Measurements from ENCODE around the gene UBA52. TPM values are rescaled to one million over a fixed set of nuclear protein-coding genes. Genes with fewer than 3 reads are reported as not detected.

UBA52 gene
- total and polyA plus RNA-seq, 2 of the 13 experiments (the other 11 are each of a cell fraction or from before 2014, with no cell fraction given) = 959 to 1,782 TPM

DNA sequence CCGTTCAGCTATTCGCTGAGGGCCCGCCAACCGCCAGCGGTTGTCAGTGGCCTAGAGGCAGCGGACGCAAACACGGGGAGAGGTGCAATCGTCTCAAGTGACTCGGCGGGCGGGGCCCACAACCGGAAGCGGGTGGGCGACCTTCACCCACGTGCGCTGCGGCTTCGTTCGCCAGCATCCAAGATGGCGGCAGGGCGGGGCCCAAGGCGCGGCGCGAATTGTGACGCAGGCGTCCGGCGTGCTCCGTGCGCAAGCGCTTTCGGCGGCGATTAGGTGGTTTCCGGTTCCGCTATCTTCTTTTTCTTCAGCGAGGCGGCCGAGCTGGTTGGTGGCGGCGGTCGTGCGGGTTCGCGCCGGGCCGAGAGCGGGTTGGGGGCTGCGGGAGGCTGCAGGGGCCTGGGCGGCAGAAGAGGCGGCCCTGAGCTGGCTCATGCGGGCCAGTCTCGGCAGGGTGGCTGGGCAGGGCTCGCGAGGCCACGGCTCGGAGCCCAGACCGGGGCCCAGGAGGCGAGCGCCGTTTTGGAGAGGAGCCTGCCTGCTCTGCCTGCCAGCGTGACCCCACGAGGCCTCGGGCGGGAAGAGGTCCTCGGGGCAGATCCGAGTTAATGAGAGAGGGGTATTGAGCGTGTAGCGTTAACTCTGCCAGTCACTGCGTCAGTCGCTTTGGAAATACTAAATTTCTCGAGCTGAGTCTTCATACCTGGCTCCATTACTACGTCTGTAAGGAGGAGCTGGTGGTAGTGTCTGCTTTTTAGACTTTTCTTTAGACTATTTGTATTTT is at the start of gene UBA52 (continued):
- TF ChIP-seq, protein P1, sequence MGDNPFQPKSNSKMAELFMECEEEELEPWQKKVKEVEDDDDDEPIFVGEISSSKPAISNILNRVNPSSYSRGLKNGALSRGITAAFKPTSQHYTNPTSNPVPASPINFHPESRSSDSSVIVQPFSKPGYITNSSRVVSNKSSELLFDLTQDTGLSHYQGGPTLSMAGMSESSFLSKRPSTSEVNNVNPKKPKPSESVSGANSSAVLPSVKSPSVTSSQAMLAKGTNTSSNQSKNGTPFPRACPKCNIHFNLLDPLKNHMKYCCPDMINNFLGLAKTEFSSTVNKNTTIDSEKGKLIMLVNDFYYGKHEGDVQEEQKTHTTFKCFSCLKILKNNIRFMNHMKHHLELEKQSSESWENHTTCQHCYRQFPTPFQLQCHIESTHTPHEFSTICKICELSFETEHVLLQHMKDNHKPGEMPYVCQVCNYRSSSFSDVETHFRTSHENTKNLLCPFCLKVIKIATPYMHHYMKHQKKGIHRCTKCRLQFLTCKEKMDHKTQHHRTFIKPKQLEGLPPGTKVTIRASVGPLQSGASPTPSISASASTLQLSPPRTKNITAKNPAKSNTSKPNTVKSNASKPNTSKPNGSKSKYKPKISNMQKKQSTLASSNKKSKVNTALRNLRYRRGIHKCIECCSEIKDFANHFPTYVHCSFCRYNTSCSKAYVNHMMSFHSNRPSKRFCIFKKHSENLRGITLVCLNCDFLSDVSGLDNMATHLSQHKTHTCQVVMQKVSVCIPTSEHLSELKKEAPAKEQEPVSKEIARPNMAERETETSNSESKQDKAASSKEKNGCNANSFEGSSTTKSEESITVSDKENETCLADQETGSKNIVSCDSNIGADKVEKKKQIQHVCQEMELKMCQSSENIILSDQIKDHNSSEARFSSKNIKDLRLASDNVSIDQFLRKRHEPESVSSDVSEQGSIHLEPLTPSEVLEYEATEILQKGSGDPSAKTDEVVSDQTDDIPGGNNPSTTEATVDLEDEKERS (CRISPR knock-in tag; IDR thresholded peaks at IDR 0.05) = 0 out of 2 replicates have a peak, but pooled peaks have one; percentile 14
- TF ChIP-seq ZNF138 (CRISPR knock-in tag; IDR thresholded peaks at IDR 0.05; ENCODE audit: low read depth) (0 out of 2 replicates have a peak, but pooled peaks have one; percentile 78), NRL (CRISPR knock-in tag; IDR thresholded peaks at IDR 0.05; ENCODE audit: borderline replicate concordance) (peak; percentile 59; the same call in 1 of the 2 replicates), CBX5 (CRISPR knock-in tag; IDR thresholded peaks at IDR 0.05; ENCODE audit: borderline replicate concordance) (peak; percentile 97; the same call in 1 of the 2 replicates), ZNF530 (CRISPR knock-in tag; IDR thresholded peaks at IDR 0.05; ENCODE audit: low read depth) (no peak), LCORL (IDR thresholded peaks at IDR 0.05) (no peak), LCORL (CRISPR knock-in tag; IDR thresholded peaks at IDR 0.05) (peak; percentile 79), RAD21 (CRISPR knock-in tag; IDR thresholded peaks at IDR 0.05) (peak; percentile 47), RNF2 (conservative IDR thresholded peaks at IDR 0.05; ENCODE audit: low read depth) (no peak), STAT5B (CRISPR knock-in tag; IDR thresholded peaks at IDR 0.05) (peak; percentile 19; the same call in 1 of the 2 replicates), MED13 (CRISPR knock-in tag; IDR thresholded peaks at IDR 0.05) (peak; percentile 66; the same call in 1 of the 2 replicates), MAF1 (CRISPR knock-in tag; IDR thresholded peaks at IDR 0.05; ENCODE audit: borderline replicate concordance) (0 out of 2 replicates have a peak, but pooled peaks have one; percentile 32), SRSF4 (IDR thresholded peaks at IDR 0.05; ENCODE audit: low read depth, low read length, poor library complexity, severe bottlenecking) (peak; percentile 53), SMC3 (IDR thresholded peaks at IDR 0.05; ENCODE audit: low read length) (no peak)
- TF ChIP-seq, protein P2, sequence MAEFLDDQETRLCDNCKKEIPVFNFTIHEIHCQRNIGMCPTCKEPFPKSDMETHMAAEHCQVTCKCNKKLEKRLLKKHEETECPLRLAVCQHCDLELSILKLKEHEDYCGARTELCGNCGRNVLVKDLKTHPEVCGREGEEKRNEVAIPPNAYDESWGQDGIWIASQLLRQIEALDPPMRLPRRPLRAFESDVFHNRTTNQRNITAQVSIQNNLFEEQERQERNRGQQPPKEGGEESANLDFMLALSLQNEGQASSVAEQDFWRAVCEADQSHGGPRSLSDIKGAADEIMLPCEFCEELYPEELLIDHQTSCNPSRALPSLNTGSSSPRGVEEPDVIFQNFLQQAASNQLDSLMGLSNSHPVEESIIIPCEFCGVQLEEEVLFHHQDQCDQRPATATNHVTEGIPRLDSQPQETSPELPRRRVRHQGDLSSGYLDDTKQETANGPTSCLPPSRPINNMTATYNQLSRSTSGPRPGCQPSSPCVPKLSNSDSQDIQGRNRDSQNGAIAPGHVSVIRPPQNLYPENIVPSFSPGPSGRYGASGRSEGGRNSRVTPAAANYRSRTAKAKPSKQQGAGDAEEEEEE (CRISPR knock-in tag; IDR thresholded peaks at IDR 0.05; ENCODE audit: borderline replicate concordance) = no peak
- TF ChIP-seq, protein P3, sequence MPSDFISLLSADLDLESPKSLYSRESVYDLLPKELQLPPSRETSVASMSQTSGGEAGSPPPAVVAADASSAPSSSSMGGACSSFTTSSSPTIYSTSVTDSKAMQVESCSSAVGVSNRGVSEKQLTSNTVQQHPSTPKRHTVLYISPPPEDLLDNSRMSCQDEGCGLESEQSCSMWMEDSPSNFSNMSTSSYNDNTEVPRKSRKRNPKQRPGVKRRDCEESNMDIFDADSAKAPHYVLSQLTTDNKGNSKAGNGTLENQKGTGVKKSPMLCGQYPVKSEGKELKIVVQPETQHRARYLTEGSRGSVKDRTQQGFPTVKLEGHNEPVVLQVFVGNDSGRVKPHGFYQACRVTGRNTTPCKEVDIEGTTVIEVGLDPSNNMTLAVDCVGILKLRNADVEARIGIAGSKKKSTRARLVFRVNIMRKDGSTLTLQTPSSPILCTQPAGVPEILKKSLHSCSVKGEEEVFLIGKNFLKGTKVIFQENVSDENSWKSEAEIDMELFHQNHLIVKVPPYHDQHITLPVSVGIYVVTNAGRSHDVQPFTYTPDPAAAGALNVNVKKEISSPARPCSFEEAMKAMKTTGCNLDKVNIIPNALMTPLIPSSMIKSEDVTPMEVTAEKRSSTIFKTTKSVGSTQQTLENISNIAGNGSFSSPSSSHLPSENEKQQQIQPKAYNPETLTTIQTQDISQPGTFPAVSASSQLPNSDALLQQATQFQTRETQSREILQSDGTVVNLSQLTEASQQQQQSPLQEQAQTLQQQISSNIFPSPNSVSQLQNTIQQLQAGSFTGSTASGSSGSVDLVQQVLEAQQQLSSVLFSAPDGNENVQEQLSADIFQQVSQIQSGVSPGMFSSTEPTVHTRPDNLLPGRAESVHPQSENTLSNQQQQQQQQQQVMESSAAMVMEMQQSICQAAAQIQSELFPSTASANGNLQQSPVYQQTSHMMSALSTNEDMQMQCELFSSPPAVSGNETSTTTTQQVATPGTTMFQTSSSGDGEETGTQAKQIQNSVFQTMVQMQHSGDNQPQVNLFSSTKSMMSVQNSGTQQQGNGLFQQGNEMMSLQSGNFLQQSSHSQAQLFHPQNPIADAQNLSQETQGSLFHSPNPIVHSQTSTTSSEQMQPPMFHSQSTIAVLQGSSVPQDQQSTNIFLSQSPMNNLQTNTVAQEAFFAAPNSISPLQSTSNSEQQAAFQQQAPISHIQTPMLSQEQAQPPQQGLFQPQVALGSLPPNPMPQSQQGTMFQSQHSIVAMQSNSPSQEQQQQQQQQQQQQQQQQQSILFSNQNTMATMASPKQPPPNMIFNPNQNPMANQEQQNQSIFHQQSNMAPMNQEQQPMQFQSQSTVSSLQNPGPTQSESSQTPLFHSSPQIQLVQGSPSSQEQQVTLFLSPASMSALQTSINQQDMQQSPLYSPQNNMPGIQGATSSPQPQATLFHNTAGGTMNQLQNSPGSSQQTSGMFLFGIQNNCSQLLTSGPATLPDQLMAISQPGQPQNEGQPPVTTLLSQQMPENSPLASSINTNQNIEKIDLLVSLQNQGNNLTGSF (CRISPR knock-in tag; IDR thresholded peaks at IDR 0.05) = peak; percentile 49; the same call in 1 of the 2 replicates
